ENCODE results near the gene PITHD1. TPM values are rescaled to one million over a fixed set of nuclear protein-coding genes. Genes with fewer than 3 reads are reported as not detected.
A peak's percentile ranks its signal among the peaks of the same experiment; 100 is the strongest.

The PITHD1 gene
- total RNA-seq, 1 experiment from 2014 or later: 30.6 TPM

DNA sequence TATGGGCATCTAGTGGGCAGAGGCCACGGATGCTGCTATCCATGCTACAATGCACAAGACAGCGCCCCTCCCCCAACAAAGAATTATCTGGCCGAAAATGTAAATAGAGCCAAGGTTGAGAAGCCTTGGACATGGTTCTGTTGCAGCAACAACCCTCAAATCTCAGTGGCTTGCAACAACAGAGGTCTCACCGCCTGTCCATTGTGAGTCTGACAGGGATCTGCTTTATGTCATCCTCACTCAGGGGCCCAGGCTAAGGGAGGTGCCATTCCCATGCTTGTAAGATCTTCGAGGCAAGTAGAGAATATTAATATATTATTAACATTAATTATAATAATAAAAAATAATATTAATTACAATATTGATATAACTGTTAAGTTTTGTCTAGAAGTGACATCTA, 9.5 kb upstream of the PITHD1 start:
- no TSS peak for BruUV-seq (replicated peaks)

DNA sequence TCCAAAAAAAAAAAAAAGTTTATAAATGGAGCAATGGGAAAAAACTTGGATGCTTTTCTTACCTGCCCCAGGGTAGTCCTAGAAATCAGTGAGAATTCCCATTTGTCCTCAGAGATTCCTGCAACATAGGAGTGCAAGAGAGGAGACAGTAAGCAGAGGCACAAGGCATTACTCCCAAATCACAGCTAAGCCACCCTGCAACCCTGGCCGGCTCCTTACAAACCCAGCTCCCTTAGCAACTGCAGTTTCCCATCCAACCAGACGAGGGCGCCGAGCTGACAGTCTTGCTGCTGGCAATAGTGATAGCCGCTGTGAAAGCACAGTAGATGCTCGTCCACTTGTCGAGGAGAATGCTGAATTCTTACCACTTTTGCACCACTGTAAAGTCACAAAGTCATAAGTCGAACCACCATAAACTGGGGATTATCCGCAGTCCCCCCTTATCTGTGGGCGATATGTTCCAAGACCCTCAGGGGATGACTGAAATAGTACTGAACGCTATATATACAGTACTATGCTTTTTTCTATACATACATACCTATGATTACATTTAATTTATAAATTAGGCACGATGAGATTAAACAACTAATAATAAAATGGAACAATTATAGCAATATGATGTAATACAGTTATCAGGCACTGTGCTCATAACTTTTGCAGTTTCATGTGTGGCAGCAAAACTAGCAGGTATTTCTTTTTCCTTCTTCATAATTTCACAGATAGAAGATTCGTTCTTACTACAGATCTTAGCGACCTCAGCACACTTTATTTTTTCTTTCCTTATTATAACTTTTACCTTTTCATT, 6.0 kb upstream of the PITHD1 start:
- Mint-ChIP-seq H3K27me3 (ENCODE audit: unreplicated experiment) (no peaks in the 10 kb centered on the region), H3K36me3 (ENCODE audit: insufficient read depth, unreplicated experiment) (peaks cover 5% of the 10 kb centered on the region), H3K4me3 (ENCODE audit: low read depth, unreplicated experiment) (no peak overlapping the region), H3K4me1 (ENCODE audit: low read depth, unreplicated experiment) (peaks cover 8% of the 10 kb centered on the region), H3K27ac (ENCODE audit: unreplicated experiment) (no peak overlapping the region), H3K9me3 (ENCODE audit: low read depth, unreplicated experiment) (no peaks in the 10 kb centered on the region)
- DNase-seq: peak; percentile 84
- intact Hi-C loops (cut with micrococcal nuclease; ENCODE audit: unreplicated experiment): loop anchor here (1.0 to 2.0 kb wide), 2 partner anchors 83 to 144 kb away; no protein-coding TSS in a partner anchor
- TF ChIP-seq, protein P1, sequence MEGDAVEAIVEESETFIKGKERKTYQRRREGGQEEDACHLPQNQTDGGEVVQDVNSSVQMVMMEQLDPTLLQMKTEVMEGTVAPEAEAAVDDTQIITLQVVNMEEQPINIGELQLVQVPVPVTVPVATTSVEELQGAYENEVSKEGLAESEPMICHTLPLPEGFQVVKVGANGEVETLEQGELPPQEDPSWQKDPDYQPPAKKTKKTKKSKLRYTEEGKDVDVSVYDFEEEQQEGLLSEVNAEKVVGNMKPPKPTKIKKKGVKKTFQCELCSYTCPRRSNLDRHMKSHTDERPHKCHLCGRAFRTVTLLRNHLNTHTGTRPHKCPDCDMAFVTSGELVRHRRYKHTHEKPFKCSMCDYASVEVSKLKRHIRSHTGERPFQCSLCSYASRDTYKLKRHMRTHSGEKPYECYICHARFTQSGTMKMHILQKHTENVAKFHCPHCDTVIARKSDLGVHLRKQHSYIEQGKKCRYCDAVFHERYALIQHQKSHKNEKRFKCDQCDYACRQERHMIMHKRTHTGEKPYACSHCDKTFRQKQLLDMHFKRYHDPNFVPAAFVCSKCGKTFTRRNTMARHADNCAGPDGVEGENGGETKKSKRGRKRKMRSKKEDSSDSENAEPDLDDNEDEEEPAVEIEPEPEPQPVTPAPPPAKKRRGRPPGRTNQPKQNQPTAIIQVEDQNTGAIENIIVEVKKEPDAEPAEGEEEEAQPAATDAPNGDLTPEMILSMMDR (IDR thresholded peaks at IDR 0.05; ENCODE audit: unreplicated experiment): peak; percentile 80
- CTCF ChIA-PET: interaction anchor here (0.6 to 1.8 kb wide), 7 partner anchors 27 to 471 kb away, joined by 3 to 24 read pairs (median 4); partner anchors contain the start of gene FUCA1
- BruUV-seq (replicated peaks): no TSS peak

More for the DNA sequence above, 9.5 kb upstream of the PITHD1 start:
- Mint-ChIP-seq H3K27ac (ENCODE audit: unreplicated experiment) (no peak overlapping the region), H3K36me3 (ENCODE audit: insufficient read depth, unreplicated experiment) (peaks cover 5% of the 10 kb centered on the region), H3K4me3 (ENCODE audit: low read depth, unreplicated experiment) (no peak overlapping the region), H3K4me1 (ENCODE audit: low read depth, unreplicated experiment) (no peaks in the 10 kb centered on the region), H3K27me3 (ENCODE audit: unreplicated experiment) (no peaks in the 10 kb centered on the region), H3K9me3 (ENCODE audit: low read depth, unreplicated experiment) (no peaks in the 10 kb centered on the region)
- TF ChIP-seq, protein P1 (IDR thresholded peaks at IDR 0.05; ENCODE audit: unreplicated experiment): no peak
- no peak for DNase-seq
- intact Hi-C loops (cut with micrococcal nuclease; ENCODE audit: unreplicated experiment): no loop called here
- CTCF ChIA-PET: no interaction called here

DNA sequence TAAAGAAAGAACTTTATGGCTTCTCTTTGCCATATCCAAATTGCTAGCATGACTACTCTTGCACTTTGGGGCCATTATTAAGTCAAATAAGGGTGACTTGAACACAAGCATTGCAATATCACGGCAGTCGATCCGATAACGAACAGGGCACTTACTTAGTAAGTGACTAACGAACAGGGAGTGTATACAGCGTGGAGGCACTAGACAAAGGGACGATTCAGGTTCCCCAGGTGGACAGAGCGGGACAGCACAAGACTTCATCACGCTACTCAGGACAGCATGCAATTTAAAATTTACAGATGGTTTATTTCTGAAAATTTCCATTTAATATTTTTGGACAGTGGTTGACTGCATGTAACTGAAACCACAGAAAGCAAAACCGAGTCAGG, 5.4 kb upstream of the PITHD1 start:
- intact Hi-C loops (cut with micrococcal nuclease; ENCODE audit: unreplicated experiment): loop anchor here (1.0 to 2.0 kb wide), 2 partner anchors 82 to 143 kb away; no protein-coding TSS in a partner anchor
- CTCF ChIA-PET: no interaction called here

DNA sequence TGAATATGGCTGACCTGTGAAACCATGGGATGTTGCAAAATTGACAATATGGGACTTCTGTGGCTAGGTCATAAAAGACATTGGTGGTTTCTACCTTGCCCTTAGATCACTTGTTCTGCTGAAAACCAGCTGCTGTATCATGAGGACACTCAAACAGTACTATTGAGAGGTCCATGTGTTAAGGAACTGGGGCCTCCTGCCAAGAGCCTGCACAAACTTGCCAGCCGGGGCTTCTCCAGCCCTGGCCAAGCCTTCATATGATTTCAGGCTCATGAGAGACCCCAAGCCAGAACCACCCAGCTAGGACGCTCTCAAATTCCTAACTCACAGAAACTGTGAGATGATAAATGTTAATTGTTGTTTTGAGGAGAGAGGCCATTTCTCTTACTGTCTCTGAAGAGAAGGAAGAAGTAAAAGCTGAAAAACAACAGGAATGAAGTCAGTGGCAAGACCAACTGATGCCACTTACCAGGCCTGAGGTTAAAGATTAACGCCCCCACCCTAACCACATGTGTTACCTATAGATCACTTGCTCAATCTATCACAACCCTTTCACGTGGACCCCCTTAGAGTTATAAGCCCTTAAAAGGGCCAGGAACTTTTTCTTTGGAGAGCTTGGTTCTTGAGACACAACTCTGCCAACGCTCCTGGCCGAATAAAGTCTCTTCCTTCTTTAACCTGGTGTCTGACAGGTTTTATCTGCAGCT, 3.9 kb upstream of the PITHD1 start:
- CTCF ChIA-PET: interaction anchor here (0.6 kb wide), 2 partner anchors 19 to 731 kb away, joined by 4 to 7 read pairs; no protein-coding TSS in a partner anchor
- H3K27ac Mint-ChIP-seq (ENCODE audit: unreplicated experiment): no peak overlapping the region
- H3K9me3 Mint-ChIP-seq (ENCODE audit: low read depth, unreplicated experiment): no peaks in the 10 kb centered on the region
- intact Hi-C loops (cut with micrococcal nuclease; ENCODE audit: unreplicated experiment): no loop called here
- H3K4me3 Mint-ChIP-seq (ENCODE audit: low read depth, unreplicated experiment): no peak overlapping the region
- H3K4me1 Mint-ChIP-seq (ENCODE audit: low read depth, unreplicated experiment): peaks cover 11% of the 10 kb centered on the region
- DNase-seq: no peak
- H3K27me3 Mint-ChIP-seq (ENCODE audit: unreplicated experiment): no peaks in the 10 kb centered on the region
- peaks cover 22% of the 10 kb centered on the region for H3K36me3 Mint-ChIP-seq (ENCODE audit: insufficient read depth, unreplicated experiment)
- TF ChIP-seq, protein P1 (IDR thresholded peaks at IDR 0.05; ENCODE audit: unreplicated experiment): no peak
- no TSS peak for BruUV-seq (replicated peaks)

More for the DNA sequence above, 5.4 kb upstream of the PITHD1 start:
- H3K27ac Mint-ChIP-seq (ENCODE audit: unreplicated experiment): no peak overlapping the region
- H3K9me3 Mint-ChIP-seq (ENCODE audit: low read depth, unreplicated experiment): no peaks in the 10 kb centered on the region
- peaks cover 8% of the 10 kb centered on the region for H3K4me1 Mint-ChIP-seq (ENCODE audit: low read depth, unreplicated experiment)
- H3K27me3 Mint-ChIP-seq (ENCODE audit: unreplicated experiment): no peaks in the 10 kb centered on the region
- BruUV-seq (replicated peaks): no TSS peak
- no peak overlapping the region for H3K4me3 Mint-ChIP-seq (ENCODE audit: low read depth, unreplicated experiment)
- DNase-seq: no peak
- H3K36me3 Mint-ChIP-seq (ENCODE audit: insufficient read depth, unreplicated experiment): peaks cover 10% of the 10 kb centered on the region
- TF ChIP-seq, protein P1 (IDR thresholded peaks at IDR 0.05; ENCODE audit: unreplicated experiment): no peak

All from Calu3 (cell line).